ENCODE results near the gene STX5.

Gene STX5

DNA sequence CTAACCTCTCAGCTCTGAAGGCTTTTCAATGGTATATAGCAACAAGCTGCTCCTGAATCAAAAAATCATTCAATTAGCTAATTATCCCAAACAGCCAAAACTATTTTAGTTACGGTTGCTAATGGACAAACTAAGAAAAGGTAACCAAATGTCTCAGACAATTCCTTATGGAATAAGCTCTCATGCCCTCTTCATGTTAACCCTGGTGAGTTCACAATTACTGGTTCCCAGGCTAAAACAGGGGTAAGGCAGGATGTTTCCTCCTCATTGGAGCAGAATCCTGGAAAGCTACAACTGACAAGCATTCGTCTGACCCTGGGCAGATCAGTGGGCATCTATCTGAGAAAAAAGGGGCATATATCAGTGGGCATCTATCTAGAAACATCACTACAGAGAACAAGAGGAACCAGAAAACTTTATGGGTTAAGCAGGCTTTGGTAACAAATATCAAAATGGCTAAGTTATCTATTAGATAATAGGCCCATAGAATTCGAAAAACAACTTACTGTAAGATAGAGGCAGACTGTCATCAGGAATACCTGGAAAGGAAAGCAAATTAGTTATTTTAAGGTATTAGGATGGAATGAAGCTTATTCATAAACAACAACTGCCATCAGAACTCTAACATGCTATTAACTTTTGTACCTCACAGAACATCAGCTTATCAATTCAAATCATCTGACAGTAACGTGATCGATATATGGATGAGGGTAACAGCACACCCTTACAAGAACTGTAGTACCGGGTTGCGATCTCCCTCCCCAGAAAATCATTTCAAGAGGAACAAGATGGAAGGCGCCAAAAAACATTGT, 22.4 kb upstream of the STX5 start:
- TF ChIP-seq, protein P1, sequence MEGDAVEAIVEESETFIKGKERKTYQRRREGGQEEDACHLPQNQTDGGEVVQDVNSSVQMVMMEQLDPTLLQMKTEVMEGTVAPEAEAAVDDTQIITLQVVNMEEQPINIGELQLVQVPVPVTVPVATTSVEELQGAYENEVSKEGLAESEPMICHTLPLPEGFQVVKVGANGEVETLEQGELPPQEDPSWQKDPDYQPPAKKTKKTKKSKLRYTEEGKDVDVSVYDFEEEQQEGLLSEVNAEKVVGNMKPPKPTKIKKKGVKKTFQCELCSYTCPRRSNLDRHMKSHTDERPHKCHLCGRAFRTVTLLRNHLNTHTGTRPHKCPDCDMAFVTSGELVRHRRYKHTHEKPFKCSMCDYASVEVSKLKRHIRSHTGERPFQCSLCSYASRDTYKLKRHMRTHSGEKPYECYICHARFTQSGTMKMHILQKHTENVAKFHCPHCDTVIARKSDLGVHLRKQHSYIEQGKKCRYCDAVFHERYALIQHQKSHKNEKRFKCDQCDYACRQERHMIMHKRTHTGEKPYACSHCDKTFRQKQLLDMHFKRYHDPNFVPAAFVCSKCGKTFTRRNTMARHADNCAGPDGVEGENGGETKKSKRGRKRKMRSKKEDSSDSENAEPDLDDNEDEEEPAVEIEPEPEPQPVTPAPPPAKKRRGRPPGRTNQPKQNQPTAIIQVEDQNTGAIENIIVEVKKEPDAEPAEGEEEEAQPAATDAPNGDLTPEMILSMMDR (IDR thresholded peaks at IDR 0.05; ENCODE audit: low read depth, low read length, missing control alignments): no peak
- no peak overlapping the region for H3K27ac ChIP-seq
- in situ Hi-C loops (cut with HindIII; ENCODE audit: low pct_ligation_motif_present, low sequenced_read_pairs): no loop called here
- no peaks in the 10 kb centered on the region for H3K27me3 ChIP-seq (replicated peaks)
- H3K36me3 ChIP-seq (replicated peaks): peaks cover 38% of the 10 kb centered on the region
- H3K4me3 ChIP-seq (ENCODE audit: low read depth, low read length): peak overlapping the region; percentile 99
- no peak for DNase-seq

DNA sequence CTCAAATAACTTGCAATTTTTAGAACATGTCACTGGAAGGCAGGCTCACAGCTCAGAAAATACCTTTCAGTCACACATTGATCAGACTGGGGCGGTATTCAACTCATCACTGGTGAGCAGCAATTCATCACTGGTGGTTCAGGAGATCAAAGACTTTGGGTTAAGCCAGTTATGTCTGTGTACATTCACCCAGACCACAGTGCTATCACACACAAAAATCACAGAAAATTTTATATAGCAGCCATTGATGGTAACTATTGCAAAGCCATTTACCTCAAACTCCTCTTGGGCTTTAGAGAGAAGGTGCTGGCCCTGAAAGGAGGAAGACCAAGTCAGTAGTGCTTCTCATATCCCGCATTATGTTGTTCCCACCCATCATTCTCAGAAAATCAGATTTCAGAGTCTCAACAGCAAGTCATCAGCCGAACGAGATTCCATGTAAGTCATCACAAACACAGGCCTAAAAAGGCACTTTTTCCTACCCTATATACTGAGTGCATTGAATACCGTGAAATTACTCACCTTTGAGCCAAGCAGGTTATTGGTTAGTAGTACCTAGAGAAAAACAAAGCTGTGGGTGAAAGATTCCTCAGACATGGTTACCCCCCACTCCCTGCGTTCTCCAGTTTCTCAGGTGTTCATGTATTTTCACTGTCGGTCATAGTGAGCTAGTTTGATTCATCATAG, 21.6 kb upstream of the STX5 start:
- in situ Hi-C loops (cut with HindIII; ENCODE audit: low pct_ligation_motif_present, low sequenced_read_pairs): no loop called here
- Histone ChIP-seq H3K27ac (no peak overlapping the region), H3K4me3 (ENCODE audit: low read depth, low read length) (peak overlapping the region; percentile 99), H3K27me3 (replicated peaks) (no peaks in the 10 kb centered on the region), H3K36me3 (replicated peaks) (peaks cover 38% of the 10 kb centered on the region)
- TF ChIP-seq, protein P1 (IDR thresholded peaks at IDR 0.05; ENCODE audit: low read depth, low read length, missing control alignments): no peak
- DNase-seq: no peak

DNA sequence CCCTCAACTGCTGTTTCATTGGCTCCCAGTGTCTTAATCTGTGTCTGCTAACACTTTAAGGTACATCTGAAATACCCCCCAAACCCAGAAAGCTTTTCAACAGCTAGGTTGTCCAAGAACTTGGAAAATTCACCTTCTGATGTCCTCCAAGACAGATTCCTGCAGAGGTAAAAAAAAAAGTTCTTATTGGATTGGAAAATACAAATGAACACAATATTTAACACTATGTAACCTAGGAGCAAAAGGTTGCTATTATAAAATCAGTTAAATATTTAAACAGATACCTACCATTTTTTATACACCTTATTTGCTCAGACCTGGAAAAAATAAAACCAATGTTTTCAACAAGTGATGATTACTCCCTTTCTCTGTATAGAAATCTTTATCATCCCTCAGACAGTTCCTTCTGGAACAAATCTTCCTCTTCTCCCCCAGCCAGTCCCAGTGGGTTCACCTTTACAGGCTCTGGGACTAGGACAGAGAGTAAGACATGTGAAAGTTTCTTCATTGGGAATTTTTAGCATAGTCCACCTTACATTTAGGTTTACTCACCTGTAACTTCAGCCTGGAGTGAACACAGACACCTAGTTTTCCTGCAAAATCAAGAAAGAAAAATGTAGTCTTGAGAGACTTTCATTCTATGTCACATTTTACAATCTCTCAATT, 20.8 kb upstream of the STX5 start:
- TF ChIP-seq, protein P1 (IDR thresholded peaks at IDR 0.05; ENCODE audit: low read depth, low read length, missing control alignments): no peak
- Histone ChIP-seq H3K27me3 (replicated peaks) (no peaks in the 10 kb centered on the region), H3K36me3 (replicated peaks) (peaks cover 38% of the 10 kb centered on the region), H3K27ac (no peak overlapping the region), H3K4me3 (ENCODE audit: low read depth, low read length) (no peak overlapping the region)
- in situ Hi-C loops (cut with HindIII; ENCODE audit: low pct_ligation_motif_present, low sequenced_read_pairs): no loop called here
- DNase-seq: no peak

DNA sequence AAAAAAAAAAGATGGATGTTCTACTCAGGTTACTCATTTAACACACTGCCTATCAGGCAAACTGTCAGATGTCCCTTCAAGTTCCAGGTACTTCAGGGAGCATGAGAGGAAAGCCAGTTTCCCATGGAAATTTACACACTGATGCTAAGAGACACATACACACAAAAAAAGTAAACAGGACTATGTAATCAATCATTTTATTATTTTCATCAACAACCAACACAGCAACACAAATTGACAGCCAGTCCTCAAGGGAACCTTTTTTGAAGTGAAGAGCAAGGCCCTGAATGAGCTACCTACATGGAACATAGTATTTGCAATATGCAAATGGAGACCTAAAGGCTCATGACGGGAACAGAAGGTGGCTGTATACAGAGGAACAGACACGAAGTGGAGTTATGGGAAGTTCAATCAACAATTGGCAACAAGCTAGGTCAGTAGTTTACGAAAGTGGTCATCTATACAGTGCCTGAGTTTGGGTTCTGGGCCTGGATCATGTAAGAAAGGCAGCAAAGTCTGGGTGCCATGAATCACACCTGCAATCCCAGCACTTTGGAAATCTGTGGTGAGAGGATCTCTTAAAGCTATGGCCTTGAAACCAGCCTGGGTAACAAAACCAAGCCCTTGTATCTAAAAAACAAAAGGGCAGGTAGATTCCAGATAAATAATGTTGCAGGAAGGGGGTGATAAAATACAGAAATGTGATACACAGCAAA, 20.1 kb upstream of the STX5 start:
- H3K4me3 ChIP-seq (ENCODE audit: low read depth, low read length): no peak overlapping the region
- H3K27me3 ChIP-seq (replicated peaks): no peaks in the 10 kb centered on the region
- DNase-seq: no peak
- in situ Hi-C loops (cut with HindIII; ENCODE audit: low pct_ligation_motif_present, low sequenced_read_pairs): no loop called here
- TF ChIP-seq, protein P1 (IDR thresholded peaks at IDR 0.05; ENCODE audit: low read depth, low read length, missing control alignments): no peak
- no peak overlapping the region for H3K27ac ChIP-seq
- peaks cover 38% of the 10 kb centered on the region for H3K36me3 ChIP-seq (replicated peaks)

DNA sequence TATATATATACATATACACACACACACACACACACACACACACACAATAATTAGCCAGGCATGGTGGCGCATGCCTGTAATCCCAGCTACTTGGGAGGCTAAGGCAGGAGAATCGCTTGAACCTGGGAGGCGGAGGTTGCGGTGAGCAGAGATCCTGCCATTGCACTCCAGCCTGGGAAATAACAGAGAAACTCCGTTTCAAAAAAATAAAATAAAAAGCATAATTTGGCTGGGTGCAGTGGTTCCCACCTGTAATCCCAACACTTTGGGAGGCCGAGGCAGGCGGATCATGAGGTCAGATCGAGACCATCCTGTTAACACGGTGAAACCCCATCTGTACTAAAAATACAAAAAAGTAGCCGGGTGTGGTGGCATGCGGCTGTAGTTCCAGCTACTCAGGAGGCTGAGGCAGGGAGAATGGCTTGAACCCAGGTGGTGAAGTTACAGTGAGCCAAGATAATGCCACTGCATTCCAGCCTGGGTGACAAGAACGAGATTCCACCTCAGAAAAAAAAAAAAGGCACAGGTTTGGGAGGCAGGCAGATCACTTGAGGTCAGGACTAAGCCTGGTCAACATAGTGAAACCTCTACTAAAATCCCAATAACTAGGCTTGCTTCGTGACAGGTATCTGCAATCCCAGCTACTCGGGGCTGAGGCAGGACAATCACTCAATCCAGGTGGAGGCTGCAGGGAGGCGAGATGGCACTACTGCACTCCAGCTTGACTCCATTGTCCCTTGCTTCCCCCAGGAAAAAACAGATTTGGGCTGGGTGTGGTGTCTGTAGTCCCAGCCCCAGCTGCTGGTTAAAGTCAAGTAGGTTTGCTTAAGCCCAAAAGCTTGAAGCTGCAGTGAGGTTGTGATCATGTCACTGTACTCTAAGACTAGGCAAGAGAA, 19.3 kb upstream of the STX5 start:
- Histone ChIP-seq H3K27ac (no peak overlapping the region), H3K4me3 (ENCODE audit: low read depth, low read length) (no peak overlapping the region), H3K36me3 (replicated peaks) (peaks cover 38% of the 10 kb centered on the region), H3K27me3 (replicated peaks) (no peaks in the 10 kb centered on the region)
- TF ChIP-seq, protein P1 (IDR thresholded peaks at IDR 0.05; ENCODE audit: low read depth, low read length, missing control alignments): no peak
- in situ Hi-C loops (cut with HindIII; ENCODE audit: low pct_ligation_motif_present, low sequenced_read_pairs): no loop called here
- DNase-seq: no peak

All from brain microvascular endothelial cell (primary cell).